NCI-H748 (cell line): ENCODE data around the gene BUB1B.
"Not testable (repeated sequence)": the region's sequence is repeated elsewhere in the genome, so short reads cannot be mapped to it uniquely, and the experiment has no call there.

Source experiments
- DNase-seq: peaks from one replicate; lab custom pipeline; 2025; ENCODE audit not compliant: unreplicated experiment; lab: John Stamatoyannopoulos, UW

Gene BUB1B

GRCh38 chr15:40136470-40137302, 24.2 kb upstream of the BUB1B start:
- DNase-seq, result no peak

DNA sequence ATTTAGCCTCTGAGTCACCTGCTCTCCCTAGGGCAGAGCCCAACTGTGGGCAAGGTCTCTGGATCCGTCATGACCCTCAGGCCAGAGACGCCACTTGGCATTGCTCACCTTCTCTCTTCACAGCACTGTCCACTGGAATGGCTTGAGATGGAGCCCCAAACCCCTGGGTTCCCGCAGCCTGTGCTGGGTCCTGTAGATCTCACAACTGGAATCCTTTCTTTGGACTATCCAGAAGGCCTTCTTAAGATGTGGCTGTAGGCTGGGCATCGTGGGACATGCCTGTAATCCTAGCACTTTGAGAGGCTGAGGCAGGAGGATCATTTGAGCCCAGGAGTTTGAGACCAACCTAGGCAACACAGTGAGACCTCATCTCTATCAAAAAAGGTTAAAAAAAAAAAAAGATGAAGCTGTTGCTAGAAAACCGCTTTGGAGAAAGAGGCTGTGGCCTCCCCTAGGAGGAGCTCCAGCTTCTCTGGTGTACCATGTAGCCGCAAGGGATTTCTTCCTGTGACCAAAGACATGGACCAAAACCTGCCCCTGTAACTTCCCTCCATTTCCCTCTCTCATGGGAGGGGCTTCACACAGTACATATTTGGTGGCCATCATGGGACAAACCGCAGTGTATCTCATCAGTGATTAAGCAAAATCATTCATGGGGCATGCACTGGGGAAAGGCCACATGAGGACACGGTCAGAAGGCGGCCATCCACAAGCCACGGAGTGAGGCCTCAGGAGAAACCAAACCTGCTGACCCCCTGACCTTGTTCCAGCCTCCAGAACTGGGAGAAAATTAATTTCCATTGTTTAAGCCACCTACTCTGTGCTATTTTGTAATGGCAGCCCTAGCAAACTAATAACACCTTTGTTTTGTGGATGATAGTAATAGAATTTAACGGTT, 23.3 kb upstream of the BUB1B start:
- no peak for DNase-seq

DNA sequence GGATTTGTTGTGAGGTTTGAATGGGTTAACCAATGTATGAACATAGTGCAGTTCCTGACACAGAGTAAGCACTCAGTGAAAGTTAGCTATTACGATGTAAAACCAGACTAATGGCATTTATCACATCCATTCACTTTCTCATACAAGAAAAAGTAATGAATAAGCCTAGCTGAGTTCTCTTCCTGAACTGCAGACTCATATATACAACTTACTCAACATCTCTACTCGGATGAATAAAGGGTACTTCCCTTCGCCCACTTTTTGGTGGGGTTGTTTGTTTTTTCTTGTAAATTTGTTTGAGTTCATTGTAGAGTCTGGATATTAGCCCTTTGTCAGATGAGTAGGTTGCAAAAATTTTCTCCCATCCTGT, 22.7 kb upstream of the BUB1B start:
- DNase-seq, result not testable (repeated sequence)

DNA sequence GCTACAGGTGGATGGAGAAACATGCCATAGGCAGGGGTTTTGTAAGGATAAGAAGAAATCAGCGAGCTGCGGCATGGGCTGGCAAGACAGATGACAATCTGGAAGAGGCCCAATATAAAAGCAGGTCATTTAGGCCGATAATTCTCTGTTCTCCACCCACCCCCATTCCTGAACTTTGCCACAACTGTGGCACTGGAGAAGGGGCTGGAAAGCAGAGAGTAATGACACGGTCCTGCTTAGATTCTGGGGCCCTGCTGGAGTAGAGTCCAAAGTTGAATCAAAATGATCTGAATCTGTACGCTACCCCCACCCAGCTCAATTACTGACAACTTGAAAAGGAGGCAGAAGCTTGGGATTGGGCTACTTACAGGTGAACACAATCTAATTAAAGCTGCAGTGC, 18.4 kb upstream of the BUB1B start:
- DNase-seq, result no peak

- DNase-seq, result no peak
These were observed 14.8 kb upstream of the BUB1B start for GRCh38 chr15:40146037-40146436.

GRCh38 chr15:40149339-40149738, 11.5 kb upstream of the BUB1B start:
- no peak for DNase-seq

- peak; percentile 64 for DNase-seq
These were observed 10.5 kb upstream of the BUB1B start for GRCh38 chr15:40150163-40150925.

DNA sequence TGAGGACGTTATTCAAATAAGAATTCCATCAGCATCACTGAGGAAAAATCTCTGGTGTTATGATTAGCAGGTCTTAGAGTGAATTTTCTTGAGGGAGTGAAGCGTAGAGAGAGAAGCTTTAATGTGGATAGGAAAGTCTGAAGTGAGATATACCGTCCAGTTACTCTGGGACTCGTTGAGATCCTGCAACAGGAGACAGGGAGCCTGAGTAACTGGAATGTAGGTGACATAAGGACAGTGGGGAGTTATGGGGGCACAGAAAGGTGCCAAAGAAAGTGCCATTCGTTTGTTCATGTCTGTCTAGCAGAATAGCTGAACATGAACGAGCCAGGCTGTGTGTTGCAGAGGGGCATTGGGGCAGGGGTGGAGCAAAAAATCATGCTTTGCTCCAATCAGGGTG, 9.4 kb upstream of the BUB1B start:
- no peak for DNase-seq

- DNase-seq, result no peak
These were observed 8.9 kb upstream of the BUB1B start for GRCh38 chr15:40151991-40152390.

DNA sequence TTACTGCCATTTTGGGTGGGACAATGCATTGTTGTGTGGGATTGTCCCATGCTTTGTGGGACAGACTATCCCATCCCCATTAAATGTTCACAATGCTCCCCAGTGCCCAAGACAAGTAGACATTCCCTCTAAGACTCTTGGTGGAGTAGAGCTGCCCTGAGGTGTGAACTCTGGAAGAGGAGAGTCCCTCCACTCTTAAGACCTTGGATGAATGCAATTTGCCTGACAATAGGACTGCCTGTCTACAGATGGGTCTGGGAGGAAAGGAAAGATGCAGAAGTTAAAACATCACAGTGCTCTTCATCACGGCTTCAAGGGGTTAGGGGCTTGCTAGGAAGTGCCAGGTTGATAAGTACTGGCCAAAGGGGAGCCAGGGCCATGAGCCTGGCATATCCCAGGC, 6.0 kb upstream of the BUB1B start:
- peak; percentile 40 for DNase-seq

- DNase-seq, result peak; percentile 96
These were observed 5.5 kb upstream of the BUB1B start for GRCh38 chr15:40155270-40155910.

GRCh38 chr15:40157778-40158447, 3.0 kb upstream of the BUB1B start:
- DNase-seq, result no peak

DNA sequence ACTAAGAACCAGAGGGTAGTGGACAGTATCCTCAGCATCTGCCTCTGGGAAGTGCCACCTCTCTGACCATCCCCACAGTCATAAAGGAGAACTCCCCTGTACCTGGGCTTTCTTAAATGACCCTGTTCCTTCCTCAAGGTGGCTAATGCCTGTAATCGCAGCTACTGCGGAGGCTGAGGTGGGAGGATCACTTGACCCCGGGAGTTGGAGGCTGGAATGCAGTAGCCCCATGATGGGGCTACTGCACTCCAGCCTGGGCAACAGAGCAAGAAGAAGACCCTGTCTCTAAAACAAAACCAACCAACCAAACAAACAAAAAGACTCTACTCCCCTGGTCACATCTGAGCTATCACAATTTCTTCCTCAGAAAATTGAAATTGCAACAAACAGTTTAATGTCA, 848 bp upstream of the BUB1B start:
- DNase-seq, result no peak

DNA sequence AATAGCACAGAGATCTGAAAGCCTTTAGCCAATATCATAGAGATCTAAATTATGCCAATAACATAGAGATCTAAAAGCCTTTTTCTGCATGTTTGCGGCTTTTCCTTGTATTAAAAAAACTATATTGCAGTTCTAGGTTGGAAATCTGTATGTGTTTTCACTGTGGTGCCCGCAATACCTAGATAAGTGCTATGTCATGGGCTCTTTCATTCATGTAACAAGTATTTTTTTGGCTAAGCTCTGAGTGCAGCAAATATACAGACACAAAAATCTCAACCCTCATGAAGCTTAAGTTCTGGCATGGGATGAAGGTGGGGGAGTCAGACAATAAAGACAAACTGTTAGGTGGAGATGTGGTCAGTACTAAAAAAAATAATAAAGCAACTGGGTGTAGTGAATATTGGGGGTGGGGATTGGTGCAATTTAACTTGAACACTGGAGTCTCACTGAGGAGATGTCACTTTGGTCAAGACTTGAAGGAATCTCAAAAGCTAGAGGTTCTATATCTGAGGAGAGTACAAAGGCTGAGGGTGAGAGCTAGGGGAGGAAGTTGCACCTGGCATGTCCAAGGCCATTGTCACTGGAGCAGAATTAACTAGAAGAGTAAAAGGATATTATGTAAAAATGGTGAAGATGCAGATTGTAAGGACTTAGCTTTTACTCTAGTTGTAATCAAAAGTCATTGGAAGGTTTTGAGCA, 973 bp downstream of the BUB1B start:
- no peak for DNase-seq

DNA sequence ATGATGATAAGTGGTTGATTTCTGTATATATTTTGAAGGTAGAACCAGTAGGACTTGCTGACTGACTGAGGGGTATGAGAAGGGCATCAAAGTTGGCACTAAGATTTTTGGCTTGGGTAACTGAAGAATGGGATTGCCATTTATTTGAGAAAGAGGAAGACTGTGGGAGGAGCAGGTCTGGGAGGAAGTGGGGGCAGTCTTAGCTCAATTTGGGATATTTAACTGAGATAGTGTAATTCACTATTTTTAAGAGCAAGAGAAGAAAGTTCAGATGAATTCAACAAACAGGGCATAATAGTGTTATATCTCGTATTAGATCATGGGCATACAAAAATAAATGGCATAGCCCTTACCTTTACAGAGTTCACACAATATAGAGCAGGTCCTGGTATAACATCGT, 1.7 kb downstream of the BUB1B start:
- DNase-seq, result no peak

DNA sequence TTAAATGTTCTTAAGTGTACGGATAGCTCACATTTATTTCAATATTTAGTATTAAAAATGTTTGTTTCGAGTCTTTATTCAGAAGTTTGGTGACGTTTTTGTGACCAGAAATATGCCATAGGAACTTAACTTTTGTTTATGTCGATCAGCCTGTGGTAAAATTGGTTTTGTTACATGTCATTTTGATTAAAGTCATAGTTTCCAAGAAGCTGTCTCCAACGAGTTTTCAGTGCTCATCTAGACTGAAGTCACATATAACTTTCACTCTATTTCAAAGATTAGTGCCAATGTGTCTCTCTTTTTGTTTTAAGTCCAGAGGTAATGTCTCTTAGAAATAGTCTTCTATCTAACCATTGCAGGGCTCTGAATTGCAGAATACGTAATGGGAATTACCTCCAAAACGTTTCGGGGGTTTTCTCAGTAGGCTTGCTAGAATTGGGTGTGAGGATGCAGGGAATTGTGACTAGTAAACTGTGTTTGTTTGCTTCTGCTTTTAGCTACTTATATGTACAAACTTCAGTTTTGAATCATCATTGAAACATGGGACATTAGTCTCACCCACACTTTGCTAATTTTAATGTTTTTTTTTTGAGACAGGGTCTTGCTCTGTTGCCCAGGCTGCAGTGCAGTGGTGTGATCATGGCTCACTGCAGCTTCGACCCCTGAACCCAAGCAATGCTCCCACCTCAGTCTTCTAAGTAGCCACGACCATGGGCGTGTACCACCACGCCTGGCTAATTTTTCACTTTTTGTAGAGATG, 3.0 kb downstream of the BUB1B start:
- no peak for DNase-seq

DNA sequence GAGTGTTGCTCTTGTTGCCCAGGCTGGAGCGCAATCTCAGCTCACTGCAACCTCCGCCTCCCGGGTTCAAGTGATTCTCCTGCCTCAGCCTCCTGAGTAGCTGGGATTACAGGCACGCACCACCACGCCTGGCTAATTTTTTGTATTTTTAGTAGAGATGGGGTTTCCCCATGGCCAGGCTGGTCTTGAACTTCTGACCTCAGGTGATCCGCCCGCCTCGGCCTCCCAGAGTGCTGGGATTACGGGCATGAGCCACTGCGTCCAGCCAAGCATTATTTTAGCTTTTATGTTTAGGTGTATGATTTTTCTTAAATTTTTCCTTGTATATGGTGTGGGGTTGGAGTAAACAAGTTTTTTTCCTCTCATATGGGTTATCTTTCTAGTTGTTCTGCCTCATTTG, 6.5 kb downstream of the BUB1B start:
- DNase-seq, result not testable (repeated sequence)

DNA sequence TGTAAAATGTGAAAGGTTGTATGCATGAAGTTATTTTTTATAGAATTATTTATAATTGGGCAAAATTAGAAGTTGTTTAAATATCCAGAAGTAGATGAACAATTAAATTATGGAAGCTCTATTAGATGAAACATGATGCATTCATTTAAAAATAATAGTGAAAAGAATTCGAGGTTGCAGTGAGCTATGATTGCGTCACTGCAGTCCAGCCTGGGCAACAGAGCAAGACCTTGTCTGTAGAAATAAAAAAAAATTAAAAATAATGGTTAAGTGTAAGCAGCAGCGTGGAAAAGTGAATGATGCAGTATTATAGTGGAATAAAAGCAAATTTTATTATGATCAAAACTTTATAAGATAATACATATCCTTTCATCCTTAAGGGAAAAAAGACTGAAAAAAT, 14.3 kb downstream of the BUB1B start:
- DNase-seq, result no peak

GRCh38 chr15:40182358-40183029, 21.6 kb downstream of the BUB1B start:
- no peak for DNase-seq
